ENCODE data around the gene RPTOR.
A peak's percentile ranks its signal among the peaks of the same experiment; 100 is the strongest.

RPTOR gene

DNA sequence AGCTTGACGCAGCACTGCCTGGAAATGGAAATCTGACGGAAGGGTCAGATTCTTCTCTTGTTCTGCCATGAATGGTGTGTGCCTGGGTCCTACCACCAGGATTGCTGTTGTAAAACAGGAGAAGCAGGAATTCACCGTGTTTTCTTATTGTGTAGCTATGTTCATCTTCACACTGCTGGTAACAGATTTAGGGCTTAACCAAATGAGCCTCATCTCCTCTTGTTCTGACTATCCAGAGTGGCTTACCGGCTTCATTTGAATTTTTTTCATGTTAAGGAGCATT is 349.7 kb downstream of the RPTOR start:
- FAIRE-seq (no peak), DNase-seq (ENCODE audit: insufficient read length, low spot score) (peak; percentile 62)

DNA sequence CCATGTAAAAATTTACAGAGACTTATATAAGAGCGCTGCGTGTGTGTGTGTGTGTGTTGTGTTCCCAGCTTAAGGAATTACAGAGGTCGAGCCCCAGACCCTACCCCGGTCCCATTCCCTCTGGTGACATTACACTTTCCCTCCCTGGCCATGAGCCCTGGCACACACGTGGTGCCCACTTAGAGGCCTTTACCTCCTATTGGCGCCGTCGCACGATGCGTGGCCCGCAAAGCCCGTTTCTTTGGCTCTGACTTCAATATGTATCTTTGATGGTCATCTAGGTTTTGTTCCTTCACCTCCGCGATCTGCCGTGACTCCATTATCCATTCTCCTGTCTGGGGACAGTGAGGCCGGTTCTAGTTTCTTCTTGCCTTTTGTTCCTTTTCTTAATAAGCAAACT is 350.1 kb downstream of the RPTOR start:
- FAIRE-seq (no peak), DNase-seq (ENCODE audit: insufficient read length, low spot score) (no peak)
- no peak for TF ChIP-seq POLR2A (IDR thresholded peaks at IDR 0.05; ENCODE audit: low read depth, low read length)

More for the DNA sequence above, 349.7 kb downstream of the RPTOR start:
- TF ChIP-seq POLR2A (IDR thresholded peaks at IDR 0.05; ENCODE audit: low read depth, low read length) = no peak

DNA sequence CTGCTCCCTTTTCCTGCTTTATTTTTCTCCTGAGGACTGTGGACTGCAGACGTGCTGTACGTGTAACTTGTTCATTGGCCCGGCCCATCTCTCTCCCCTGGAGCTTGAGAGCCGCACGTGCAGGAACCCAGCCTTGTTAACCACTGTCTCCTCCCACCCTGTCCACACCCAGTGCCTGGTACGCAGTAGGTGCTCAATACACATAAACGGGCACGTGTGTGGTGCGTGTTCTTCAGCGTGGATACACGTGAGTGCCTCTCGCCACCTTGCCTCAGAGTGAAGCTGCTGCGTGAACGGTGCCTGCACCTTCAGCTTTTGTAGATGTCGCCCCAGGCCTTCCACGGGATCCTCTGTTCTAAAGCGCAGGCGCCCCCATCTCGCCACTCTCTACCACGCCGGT is 350.7 kb downstream of the RPTOR start:
- DNase-seq (ENCODE audit: insufficient read length, low spot score) (no peak), FAIRE-seq (no peak)
- no peak for TF ChIP-seq POLR2A (IDR thresholded peaks at IDR 0.05; ENCODE audit: low read depth, low read length)

DNA sequence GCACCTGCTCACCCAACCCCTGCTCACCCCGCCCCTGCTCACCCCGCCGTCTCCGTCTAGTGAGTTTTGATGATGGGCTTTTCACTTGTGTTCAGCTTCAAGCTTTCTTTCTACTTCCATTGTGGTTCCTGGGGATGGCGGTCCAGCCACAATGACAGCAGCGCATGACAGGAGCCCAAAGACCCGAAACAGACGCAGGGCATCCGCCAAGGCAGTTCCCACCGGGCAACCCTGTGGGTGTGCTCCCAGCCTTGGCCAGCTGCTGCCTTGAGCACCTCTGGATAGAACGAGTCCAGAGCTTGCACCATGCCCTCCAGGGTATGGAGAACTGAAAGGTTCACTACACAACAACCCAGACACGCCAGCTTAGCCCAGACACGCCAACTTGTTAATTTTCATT is 354.1 kb downstream of the RPTOR start:
- no peak for FAIRE-seq

DNA sequence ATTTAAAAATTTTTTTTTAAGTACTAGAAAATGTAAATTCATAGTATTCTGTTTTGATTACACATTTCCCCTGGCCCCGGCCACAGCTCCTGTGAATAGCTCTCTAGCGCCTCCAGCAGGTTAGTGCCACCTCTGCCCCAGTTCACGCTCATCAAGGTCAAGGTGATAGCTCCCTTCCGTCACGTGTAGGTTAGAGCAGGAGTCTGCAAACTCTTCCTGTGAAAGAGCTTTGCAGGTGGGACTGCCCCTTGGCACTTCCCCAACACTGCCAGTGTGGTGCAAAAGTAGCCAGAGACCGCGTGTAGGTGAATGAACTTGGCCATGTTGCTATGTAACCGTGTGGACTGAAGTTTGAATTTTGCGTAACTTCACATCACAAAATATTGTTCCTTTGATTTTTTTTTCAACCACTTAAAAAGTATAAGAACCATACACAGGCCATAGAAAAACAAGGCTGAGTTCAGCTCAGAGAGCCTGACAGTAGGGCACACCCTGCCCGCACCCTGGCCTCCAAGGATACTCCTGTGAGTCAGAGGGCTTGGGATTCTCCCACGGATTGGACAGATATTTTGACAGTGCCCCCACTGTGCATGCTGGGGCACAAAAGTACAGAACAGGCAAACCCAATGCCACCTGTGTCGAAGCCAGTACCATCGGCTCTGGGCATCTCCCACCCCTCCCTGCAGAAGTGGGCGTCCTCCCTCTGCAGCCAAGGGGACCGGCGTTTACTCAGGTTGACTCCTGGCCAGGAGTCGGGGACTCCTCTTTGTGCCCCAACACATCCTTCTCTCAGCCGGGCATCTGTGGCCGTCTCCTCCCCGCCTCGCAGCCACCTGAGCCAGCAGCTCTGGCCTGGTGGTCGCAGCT is 355.0 kb downstream of the RPTOR start:
- no peak for TF ChIP-seq POLR2A (IDR thresholded peaks at IDR 0.05; ENCODE audit: low read depth, low read length)
- no peak for FAIRE-seq
- DNase-seq (ENCODE audit: insufficient read length, low spot score) = peak; percentile 58

More for the DNA sequence above, 354.1 kb downstream of the RPTOR start:
- no peak for DNase-seq (ENCODE audit: insufficient read length, low spot score)
- TF ChIP-seq POLR2A (IDR thresholded peaks at IDR 0.05; ENCODE audit: low read depth, low read length) = no peak

DNA sequence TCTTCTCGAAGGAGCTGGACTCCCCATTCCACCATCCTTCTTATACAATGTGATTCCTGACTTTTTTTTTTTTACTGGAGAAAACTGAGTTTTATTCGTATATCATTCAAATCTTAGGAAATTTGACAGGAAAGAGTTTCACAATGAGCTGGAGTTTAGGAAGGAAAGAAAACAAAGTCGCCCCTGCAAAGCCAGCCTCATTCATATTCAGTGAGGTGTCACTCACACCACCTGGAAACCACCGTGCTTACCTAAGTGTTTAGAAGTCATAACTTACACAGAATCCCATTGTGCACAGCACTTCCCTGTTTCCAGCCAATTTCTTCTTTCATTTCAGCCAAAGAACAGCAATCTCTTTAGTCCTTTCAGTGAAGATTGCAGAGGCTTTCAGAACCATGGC is 356.7 kb downstream of the RPTOR start:
- DNase-seq (ENCODE audit: insufficient read length, low spot score) = no peak
- no peak for FAIRE-seq
- TF ChIP-seq POLR2A (IDR thresholded peaks at IDR 0.05; ENCODE audit: low read depth, low read length) = no peak

DNA sequence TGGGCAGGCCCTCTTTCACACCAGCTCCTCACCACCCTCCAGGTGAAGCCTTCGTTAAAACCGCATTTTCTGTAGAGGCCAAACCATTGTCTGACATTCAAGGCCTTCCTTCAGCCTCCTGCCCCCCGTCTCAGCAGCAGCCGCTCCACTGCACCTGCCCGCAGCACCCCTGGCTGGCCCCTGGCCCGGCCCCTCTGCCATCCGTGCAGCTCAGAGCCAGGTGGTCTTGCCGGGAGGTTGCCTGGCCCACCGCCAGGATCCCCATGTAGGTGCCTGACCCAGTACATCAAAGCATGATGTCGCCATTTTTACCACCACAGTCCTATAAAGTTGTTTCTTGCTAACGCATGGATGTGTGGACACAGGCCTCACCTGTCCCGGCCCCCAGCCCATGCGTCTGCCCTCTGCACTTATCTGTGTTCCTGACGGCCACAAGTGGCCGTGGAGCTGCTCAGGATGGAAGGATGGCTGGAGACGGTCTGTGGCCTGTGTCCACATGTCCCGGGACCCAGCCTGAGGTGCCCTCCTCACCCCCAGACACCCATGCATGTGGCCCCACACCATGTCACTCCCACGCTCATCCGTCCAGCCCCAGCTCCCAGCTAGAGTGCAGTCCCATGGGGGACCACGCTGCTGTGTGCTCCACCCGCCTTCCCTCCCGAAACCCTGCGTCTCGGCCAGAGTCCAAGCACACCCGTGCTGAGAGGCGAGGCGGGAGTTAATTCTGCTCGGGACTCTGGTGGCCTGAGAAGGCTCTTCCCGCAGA is 357.7 kb downstream of the RPTOR start:
- FAIRE-seq (no peak), DNase-seq (ENCODE audit: insufficient read length, low spot score) (no peak)
- no peak for TF ChIP-seq POLR2A (IDR thresholded peaks at IDR 0.05; ENCODE audit: low read depth, low read length)

DNA sequence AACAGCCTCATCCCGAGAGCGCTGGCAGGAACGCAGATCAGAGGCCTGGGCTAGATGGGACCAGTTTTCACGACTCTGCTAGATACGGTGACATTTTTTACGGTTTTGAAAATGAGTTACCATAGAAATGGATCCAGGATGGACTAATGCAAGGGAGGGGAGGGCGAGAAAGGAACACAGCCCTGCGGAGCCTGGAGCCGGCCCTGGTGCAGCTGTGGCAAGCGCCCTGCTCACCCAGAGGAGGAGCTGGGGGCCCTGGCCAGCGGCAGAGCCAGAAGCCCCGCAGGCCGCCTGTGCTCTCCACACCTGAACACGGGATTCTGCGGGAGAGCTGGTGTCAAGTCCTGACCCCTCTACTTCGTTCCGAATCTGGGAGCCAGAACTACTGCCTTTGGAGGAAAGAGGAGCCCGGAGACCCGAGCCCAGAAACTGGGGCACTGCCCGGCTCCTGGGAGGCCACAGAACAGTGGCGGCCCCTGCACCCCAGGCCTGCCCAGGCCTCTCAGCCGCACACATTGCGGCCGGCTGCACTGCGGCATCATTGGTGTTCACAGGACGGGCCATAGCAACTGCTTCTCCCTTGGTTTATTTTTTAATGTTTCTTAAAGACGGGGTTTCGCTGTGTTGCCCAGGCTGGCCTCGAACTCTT is 358.4 kb downstream of the RPTOR start:
- DNase-seq (ENCODE audit: insufficient read length, low spot score) (no peak), FAIRE-seq (no peak)
- TF ChIP-seq POLR2A (IDR thresholded peaks at IDR 0.05; ENCODE audit: low read depth, low read length) = no peak

DNA sequence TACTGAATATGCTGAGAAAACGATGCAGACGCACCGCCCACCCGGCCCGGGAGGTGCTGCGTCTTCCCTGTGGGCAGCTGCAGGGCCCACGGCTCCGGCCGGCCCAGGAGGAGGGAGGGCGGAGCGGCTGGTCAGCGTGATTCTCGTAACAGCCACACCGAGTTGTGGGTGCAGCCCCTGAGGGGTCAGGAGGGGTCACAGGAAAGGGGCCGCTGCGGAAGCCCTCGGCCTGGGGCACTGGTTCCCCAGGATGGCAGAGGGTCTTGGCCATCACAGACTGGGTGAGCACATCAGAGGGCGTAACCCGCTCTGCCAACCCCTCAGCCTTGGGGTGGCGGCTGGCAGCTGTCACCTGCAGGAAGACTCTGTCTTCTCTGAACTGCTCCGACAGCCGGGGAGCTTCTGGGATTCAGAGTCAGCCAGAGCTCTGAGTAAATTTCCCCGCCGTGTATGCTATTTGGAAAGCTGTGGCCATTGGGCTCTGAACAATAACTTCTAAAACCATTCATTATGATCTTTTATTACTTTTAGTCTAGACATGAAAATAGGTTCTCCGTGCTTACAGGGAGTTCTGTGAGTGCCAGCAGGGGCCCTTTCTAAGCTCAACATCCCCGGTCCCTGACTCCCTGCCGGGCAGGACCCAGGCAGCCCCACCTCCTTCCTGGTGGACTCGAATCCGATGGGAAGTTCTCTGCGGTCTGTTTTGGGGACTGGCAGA is 359.6 kb downstream of the RPTOR start:
- no peak for DNase-seq (ENCODE audit: insufficient read length, low spot score)
- FAIRE-seq = no peak
- no peak for TF ChIP-seq POLR2A (IDR thresholded peaks at IDR 0.05; ENCODE audit: low read depth, low read length)

DNA sequence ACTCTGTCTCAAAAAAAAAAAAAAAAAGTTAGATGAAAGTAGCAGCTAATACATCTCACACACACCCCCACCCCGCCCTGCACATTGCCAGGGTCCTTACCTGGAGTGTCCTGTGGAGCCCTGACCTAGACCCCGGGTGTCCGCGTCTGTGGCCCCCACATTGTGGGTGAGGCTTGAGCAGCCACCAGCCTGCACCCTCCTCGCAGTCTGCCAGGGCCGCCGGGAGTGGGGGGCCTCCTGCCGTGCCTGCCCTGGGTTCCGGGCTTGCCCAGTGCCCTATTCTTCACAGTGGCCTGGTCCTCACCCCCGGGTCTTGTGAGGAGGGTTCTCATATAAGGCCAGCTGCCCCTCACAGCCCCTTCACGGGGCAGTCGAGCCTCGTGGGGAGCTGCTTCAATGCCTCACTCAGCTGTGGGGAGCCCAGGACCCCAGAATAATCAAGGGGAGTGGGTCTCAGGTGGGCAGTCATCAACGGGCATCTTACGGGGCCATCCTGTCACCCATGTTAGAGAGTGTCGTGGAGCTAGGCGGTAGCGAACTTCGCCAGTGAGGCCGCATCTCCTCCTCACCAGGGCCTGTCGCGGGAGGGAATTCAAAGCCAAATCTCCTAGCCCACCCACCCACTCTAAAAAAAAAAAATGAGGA is 361.1 kb downstream of the RPTOR start:
- no peak for DNase-seq (ENCODE audit: insufficient read length, low spot score)
- no peak for FAIRE-seq
- TF ChIP-seq POLR2A (IDR thresholded peaks at IDR 0.05; ENCODE audit: low read depth, low read length) = no peak

DNA sequence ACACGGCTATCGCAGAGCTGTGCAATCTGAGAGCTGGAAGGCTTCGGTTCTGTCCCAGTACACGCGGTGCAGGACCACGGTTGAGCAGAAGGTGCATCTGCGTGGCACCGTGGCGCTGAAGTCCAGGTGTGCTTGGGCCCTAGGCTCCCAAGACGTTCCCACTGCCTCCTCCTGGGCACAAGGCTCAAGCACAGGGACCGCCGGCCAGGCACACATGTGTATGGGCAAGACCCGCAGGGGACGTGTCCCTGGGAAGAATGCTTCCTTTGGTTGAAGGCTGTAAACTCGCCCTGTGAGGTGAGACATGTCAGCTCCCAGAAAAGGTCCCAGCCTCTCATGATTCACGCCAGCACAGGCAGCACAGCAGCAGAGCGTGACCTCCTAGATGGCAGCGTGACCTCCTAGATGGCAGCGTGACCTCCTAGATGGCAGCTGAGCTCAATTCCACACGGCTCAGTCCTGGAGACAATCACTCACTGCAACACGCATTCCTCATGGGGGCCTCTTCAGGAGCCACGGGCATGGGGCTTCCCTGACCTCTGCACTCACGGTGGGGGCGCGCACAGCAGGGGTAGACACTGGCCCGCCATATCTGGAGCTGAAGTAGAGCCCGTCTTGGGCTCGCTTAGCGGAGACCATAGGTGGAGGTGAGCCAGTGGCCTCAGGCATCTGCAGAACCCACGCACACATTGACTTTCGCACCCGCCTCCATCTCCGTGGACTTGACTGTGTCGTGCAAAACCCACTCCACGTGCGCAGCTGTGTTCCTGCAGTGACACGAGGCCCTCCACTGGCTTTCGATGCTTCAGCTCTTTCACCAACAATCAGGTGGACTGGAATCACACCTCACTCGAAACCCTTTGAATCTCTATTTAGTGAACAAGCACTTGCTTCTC is 362.0 kb downstream of the RPTOR start:
- no peak for TF ChIP-seq POLR2A (IDR thresholded peaks at IDR 0.05; ENCODE audit: low read depth, low read length)
- FAIRE-seq (no peak), DNase-seq (ENCODE audit: insufficient read length, low spot score) (no peak)

DNA sequence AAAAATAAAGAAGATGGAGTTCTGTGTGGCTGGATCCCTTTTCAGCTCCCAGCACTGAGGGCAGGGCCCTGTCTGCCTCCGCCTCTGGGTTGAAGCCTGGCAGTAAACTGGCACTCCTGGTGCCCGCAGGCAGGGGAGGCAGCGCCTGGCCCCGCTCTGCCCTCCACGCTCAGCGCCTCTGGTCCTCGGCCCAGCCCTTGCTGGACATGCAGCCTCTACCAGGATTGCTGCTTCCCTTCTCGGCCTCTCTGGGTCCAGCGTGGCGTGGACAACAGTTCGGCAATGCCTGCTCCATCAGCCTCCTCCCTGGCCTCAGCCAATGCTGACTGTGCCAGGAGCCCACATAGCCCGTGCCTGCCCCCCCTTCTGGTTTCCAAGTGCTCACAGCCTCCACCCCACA is 362.6 kb downstream of the RPTOR start:
- FAIRE-seq (no peak), DNase-seq (ENCODE audit: insufficient read length, low spot score) (no peak)
- TF ChIP-seq POLR2A (IDR thresholded peaks at IDR 0.05; ENCODE audit: low read depth, low read length) = no peak
